Hepatocyte (in vitro differentiated cells): ENCODE measurements around the gene OR4F15. TPM values are rescaled to one million over a fixed set of nuclear protein-coding genes. Genes with fewer than 3 reads are reported as not detected.

Experiments
- polyA plus RNA-seq: library from polyadenylated mRNA; unstranded; fragments of >200 nt; fragmentation: Nextera tagmentation; extraction: Ambion mirVana; gene quantifications from 2 replicates; pipeline ENCODE4 v1.2.1, GENCODE V29; 2016
- small RNA-seq: library from RNA; depleted of rRNA; stranded (forward); fragments of <200 nt; gene quantifications from one replicate; pipeline ENCODE3, GENCODE V24; 2014
- total RNA-seq: library from RNA; depleted of rRNA; stranded (reverse); fragments of >200 nt; gene quantifications from 2 replicates; pipeline ENCODE4 v1.2.3, GENCODE V29; 2014

The OR4F15 gene
- total and polyA plus RNA-seq, 2 experiments from 2014 or later = not detected

Small RNAs within 50 kb of the gene (small RNA-seq; reads per million reads assigned to genes)
- gene RN7SL209P = not detected

Other genes starting within 250 kb of the OR4F15 start
- 41.9 and 46.6 TPM in 2 replicates for gene TM2D3, start 159.8 kb upstream of the OR4F15 start, total RNA-seq
- 49.6 and 55.7 TPM in 2 replicates for gene TM2D3, start 159.8 kb upstream of the OR4F15 start, polyA plus RNA-seq
- 12.8 and 28.5 TPM in 2 replicates for gene TARS3, start 87.7 kb upstream of the OR4F15 start, total RNA-seq
- gene TARS3, start 87.7 kb upstream of the OR4F15 start, polyA plus RNA-seq = 9.7 and 10.6 TPM in 2 replicates
- not detected in 2 replicates for gene OR4F6, start 8.7 kb upstream of the OR4F15 start, total RNA-seq
- gene OR4F6, start 8.7 kb upstream of the OR4F15 start, polyA plus RNA-seq = not detected in 2 replicates